Stimulated activated CD8-positive, alpha-beta memory T cell treated with anti-CD3 and anti-CD28 coated beads, Interleukin-4, amount 100 ng/mL, for 48 hours (primary cell): ENCODE data around the gene TULP4.
"Not testable (repeated sequence)": the region's sequence is repeated elsewhere in the genome, so short reads cannot be mapped to it uniquely, and the experiment has no call there.

Experiments used
- DNase-seq: peaks from one replicate; pipeline ENCODE4 v3.0.0-alpha.2; 2020

The TULP4 gene

DNA sequence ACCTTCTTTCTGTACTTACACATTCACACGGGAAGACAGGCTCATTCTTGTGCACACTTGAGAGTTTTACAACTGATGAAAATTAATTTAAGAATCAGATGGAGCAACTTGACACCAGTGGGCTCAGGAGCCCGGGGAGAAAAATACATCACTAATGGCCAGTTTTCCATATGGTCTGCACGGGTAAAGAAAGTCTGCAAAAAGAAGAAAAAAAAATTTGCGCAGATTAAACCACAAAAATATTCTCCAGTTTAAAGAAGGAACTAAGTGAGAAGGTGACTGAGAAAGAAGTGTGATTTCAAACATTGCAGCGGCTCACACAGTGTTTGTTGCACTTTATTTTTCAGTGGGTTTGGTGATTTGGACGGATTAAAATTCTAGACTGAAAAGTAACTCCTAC, at the start of gene TULP4:
Gene TULP4, plus strand, starts transcription at position 301 of the 400 bp plus-strand sequence. CDS start 1,552 bp downstream, outside the sequence.
- no peak for DNase-seq

- no peak for DNase-seq
Observed at GRCh38 chr6:158262755-158263154, 49.5 kb upstream of the TULP4 start.

- no peak for DNase-seq
Observed at GRCh38 chr6:158264180-158264579, 48.1 kb upstream of the TULP4 start.

DNA sequence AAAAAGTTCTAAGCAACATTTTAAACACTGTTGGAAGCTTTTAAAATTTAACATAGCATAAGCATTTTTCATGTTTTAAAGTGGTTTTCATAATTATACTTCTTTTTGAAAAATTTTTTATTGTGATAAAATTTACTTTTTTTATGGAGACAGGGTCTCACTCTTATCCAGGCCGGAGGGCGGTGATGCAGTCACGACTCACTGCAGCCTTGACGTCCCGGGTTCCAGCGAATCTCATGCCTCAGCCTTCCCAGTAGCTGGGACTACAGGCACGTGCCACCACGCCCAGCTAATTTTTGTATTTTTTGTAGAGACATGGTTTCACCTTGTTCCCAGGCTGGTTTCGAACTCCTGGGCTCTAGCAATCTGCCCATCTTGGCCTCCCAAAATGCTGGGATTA, 46.1 kb upstream of the TULP4 start:
- no peak for DNase-seq

DNA sequence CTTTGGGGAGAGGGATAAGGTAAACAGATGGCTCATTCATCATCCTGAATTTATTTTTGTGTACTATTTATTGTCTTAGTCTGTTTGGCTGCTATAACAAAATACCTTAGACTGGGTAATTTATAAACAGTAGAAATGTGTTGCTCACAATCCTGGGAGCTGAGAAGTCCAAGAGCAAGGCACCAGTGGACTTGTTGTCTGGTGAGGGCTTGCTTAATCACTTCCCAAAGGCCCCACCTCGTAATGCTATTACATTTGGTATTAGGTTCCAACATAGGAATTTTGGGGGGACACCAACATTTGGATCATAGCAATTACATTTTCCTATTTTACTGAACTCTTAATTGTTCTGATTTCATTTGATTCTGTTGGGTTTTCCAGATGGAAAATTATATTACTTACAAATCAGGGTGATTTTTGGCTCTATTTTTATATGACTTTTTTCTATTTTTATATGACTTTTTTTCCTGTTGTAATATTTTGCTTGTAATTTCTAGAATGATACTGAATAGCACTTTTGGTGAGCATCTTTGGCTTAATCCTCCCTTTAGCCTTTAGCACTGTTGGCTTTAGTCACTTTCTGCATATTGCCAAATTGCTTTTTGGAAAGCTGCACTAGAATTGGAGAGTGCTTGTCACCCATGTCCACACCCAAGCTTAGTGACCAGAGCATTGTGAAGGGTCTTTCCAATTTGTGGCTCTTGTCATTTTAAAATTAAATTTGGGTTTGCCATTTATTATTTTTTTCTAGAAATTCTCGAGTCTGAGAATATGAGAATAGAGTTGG, 43.7 kb upstream of the TULP4 start:
- DNase-seq = no peak

- no peak for DNase-seq
Observed at GRCh38 chr6:158269657-158270056, 42.6 kb upstream of the TULP4 start.

- no peak for DNase-seq
Observed at GRCh38 chr6:158270389-158271127, 41.7 kb upstream of the TULP4 start.

GRCh38 chr6:158272324-158272723, 39.9 kb upstream of the TULP4 start:
- DNase-seq = no peak

DNA sequence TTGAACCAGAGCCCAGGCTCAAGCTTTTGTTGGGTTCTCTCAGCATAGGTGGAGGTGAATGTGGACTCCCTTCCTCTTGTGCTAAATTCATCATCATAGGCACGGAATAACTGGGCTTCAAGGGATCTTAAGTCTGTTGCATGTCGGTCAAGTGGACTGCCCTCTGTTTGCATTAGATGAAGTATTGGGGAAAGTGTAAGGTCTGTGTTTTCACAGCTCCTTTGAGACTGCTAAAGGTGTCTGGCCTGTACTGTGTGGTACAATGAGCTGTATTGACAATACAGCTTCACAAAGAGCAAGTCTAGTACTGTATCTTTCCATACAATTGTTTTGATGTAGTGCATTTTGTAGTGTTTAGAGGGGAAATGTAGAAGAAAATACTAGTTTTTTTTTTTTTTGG, 34.3 kb upstream of the TULP4 start:
- no peak for DNase-seq

DNA sequence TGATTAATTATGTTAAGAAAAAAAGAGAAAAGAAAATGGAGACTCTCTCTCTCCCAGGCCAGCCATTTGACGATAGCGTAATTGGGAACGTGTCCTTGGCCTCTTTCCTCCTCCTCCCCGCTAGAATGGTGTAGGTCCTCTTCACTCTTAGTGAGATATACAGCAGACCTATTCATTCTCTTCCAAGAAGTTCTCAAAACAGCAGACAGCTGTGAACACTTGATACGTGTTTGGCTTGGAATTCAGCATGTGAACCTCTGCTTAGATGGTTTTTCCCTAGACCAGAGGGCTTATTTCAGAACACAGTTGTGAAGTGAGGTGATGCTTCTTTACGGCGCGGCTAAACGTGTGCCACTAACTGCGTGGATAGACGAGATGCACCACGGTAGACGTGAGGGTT, 32.6 kb upstream of the TULP4 start:
- no peak for DNase-seq

DNA sequence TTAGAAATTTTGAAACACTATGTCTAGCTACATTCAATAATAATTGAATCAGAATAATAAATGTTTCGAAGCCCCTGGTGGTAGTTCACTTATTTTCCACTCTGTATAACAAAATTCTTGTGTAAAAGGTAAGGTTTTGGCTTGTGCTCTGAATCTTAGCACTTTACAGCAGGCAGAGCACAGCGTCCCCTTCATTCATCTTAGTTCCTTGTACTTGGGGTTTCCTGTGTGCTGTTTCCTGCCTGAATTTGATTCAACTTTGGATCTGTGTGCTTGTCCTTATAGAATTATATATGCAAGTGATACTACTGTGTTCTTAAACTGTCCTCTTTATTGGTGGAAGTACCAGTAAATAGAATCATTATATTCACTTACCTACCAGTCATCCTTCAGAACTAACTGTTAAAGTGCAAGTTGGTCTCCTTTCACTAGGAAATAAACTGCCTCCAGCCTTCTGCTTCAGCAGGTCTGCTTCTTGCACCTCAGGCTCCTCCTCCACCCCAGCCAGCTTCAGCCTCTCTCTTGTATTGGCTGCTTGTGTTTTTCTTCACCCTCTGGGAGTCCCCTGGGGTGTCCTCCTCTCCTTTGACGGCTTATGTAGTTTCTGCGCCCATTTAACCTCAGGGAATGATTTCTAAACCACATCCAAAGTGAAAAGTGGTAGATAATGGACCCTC, 28.8 kb upstream of the TULP4 start:
- DNase-seq = no peak

DNA sequence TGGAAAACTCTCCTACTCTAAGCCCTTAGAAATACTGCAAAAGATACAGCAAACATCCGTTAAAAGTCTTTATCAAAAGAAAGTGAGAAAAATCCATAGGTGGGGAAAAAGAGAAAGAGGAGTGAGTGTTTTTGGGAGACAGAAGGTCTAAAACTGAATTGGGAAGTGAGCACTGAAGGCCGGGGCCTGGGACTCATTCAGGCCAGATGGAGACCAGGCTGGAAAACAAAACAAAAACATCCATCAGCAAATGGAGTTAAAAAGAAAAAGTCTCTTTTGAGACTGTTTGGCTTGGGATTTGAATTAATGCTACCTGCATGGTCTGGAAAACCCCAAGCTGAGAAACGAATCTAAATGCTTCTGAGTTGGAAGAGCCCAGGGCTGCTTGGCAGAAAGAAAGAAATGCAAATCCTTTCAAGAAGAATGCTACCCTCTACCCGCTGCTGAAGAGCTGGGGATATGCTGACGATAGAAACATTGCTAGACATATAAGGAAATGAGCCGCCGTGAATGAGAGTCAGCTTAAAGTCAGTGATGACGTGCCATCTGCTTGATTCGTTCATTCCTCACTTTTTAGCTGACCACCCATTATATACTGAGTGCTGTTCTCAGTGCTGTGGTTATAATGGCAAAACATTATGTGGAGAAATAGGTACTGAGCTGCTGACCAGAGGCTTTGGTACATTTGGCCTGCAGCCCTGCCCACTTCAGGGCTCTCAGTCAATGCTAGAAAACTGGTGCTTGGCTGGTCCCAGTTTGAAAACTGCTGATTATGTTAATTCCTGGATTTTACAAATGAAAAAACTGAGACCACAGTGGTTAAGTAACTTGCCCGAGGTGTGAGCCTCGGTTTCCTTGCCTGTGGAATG, 28.0 kb upstream of the TULP4 start:
- no peak for DNase-seq

GRCh38 chr6:158284876-158285655, 27.2 kb upstream of the TULP4 start:
- DNase-seq = no peak

GRCh38 chr6:158285656-158286021, 26.6 kb upstream of the TULP4 start:
- DNase-seq = no peak

GRCh38 chr6:158286413-158286812, 25.9 kb upstream of the TULP4 start:
- no peak for DNase-seq

DNA sequence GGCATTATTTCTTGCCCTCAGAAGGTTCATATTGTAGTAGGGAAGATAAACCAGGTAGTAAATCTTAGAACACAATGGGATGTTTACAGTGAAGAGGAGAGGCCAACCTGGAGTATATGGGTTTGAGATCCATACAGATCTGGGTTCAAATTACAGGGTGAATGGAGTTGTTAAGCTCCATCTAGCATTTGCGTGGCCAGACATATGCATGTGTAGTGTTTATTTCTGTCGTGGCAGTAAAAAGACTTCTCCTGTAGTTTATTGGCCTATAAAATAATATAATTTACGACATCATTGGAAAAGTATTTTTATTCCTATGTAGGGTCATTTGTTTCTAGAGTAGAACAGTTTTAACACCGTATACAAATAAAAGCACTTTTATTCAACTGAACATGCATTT, 25.2 kb upstream of the TULP4 start:
- DNase-seq = no peak

GRCh38 chr6:158290040-158290439, 22.2 kb upstream of the TULP4 start:
- no peak for DNase-seq

DNA sequence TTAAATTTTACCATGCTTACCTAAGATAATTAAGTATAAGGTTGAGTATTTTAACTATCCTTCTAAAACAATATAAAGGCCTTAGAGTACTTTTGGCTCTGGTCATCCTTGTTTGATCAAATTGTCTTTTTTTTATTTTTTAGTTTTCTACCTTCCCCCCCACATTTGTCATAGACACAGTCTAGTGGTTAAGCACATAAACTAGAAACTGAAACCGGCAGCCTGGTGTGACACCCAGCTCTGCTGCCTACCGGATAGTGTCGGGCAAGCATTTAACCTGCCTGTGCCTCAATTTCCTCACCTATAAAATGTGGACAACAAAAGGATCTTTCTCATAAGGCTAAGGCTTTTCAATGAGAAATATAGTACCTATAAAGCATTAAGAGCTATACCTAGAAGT, 21.6 kb upstream of the TULP4 start:
- peak; percentile 66 for DNase-seq

GRCh38 chr6:158292016-158292415, 20.2 kb upstream of the TULP4 start:
- no peak for DNase-seq

GRCh38 chr6:158293122-158293521, 19.1 kb upstream of the TULP4 start:
- no peak for DNase-seq

- not testable (repeated sequence) for DNase-seq
Observed at GRCh38 chr6:158295976-158296853, 16.1 kb upstream of the TULP4 start.
